Right lobe of liver (tissue), 4 donors: ENCODE results near the gene SLC29A3.

Experiments used
- POLR2A ChIP-seq: fragments of 450-650 bp; IDR thresholded peaks from one replicate; pipeline ENCODE4 v1.6.1; 2017; ENCODE audit warnings: antibody characterized with exemption, mild to moderate bottlenecking
- TF ChIP-seq, protein P1 (sequence below), 4 donors: fragments of 200-600 bp in 3 of 4; fragments of 450-650 bp in 1 of 4; IDR thresholded peaks; one replicate each; pipeline versions ENCODE4 v1.5.1 to v1.8.0; 2016 to 2022; ENCODE audit warnings: antibody characterized with exemption in 4 of 4, mild to moderate bottlenecking in 2 of 4
- donor health status: DM: no; HTN: no; CAD: no.
- donor health status: DM: no; HTN: no; CAD: no.
- donor health status: DM: no; HTN: yes; CAD: no.

DNA sequence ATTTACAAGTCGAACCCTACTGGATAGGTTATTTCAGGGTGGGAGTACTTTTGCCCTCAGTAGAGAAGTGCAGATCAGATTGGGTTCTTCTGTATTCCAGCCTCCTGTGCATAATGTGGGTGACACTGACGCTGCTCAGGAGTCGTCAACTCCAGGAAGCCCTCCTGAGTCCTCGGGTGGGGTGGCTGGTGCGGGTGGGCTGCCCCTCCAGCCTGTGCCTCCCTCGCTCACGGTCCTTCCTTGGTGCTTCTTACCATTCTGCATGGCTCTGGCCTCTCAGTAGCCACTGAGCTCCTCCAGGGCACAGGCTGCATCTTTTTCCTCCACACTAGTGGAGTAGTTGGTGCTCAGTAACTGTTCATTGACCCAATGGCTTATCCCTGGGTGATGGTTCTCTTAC, 82.0 kb downstream of the SLC29A3 start:
- TF ChIP-seq, protein P1, sequence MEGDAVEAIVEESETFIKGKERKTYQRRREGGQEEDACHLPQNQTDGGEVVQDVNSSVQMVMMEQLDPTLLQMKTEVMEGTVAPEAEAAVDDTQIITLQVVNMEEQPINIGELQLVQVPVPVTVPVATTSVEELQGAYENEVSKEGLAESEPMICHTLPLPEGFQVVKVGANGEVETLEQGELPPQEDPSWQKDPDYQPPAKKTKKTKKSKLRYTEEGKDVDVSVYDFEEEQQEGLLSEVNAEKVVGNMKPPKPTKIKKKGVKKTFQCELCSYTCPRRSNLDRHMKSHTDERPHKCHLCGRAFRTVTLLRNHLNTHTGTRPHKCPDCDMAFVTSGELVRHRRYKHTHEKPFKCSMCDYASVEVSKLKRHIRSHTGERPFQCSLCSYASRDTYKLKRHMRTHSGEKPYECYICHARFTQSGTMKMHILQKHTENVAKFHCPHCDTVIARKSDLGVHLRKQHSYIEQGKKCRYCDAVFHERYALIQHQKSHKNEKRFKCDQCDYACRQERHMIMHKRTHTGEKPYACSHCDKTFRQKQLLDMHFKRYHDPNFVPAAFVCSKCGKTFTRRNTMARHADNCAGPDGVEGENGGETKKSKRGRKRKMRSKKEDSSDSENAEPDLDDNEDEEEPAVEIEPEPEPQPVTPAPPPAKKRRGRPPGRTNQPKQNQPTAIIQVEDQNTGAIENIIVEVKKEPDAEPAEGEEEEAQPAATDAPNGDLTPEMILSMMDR (IDR thresholded peaks at IDR 0.05): no peak
- TF ChIP-seq POLR2A: no peak
